ENCODE results near the gene DNM3. TPM values are rescaled to one million over a fixed set of nuclear protein-coding genes. Genes with fewer than 3 reads are reported as not detected.

Gene DNM3
- total and polyA plus RNA-seq, 2 donors (not counting 3 experiments of a cell fraction or from before 2014, with no cell fraction given), result 1.4 to 2.5 TPM

DNA sequence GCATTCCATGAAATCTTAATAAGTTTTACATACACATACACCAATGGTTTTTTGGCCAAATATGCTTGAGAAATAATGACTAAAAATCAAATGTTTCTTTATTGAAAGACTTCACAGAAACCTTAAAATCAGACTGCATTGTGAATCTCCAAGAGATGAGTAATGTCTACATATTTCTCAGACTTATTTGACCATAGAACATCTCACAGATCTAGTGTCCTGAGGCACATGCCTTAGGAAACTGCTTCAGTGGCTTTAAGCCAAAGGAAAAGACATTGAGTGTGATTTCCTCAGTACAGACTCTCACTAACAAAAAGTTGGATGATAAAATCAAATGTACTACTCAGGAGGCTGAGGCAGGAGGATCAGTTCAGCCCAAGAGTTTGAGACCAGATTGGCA is 573.0 kb downstream of the DNM3 start:
- Histone ChIP-seq H2AFZ (ENCODE audit: low read depth, low read length) (no peak overlapping the region), H3K4me1 (ENCODE audit: control insufficient read depth, extremely low read depth, insufficient read depth, low read length) (no peaks in the 10 kb centered on the region), H3K9me3 (replicated peaks; ENCODE audit: control insufficient read depth, insufficient read depth, low read length) (no peaks in the 10 kb centered on the region), H3K9ac (replicated peaks; ENCODE audit: extremely low read depth, insufficient read depth, low read length) (no peak overlapping the region), H4K20me1 (replicated peaks; ENCODE audit: control insufficient read depth, extremely low read depth, insufficient read depth, low read length) (no peaks in the 10 kb centered on the region), H3K27me3 (ENCODE audit: control insufficient read depth in 2 of 2, insufficient read depth in 2 of 2, low read length in 2 of 2) (no peaks in the 10 kb centered on the region), H3K27ac (ENCODE audit: insufficient read depth, low read depth, low read length) (no peak overlapping the region), H3K9me1 (replicated peaks; ENCODE audit: control insufficient read depth, extremely low read depth, insufficient read depth, low read length) (no peaks in the 10 kb centered on the region), H3K79me2 (ENCODE audit: control insufficient read depth, insufficient read depth, low read length) (no peaks in the 10 kb centered on the region), H3K4me3 (replicated peaks in 1 of 3; ENCODE audit: insufficient read depth in 1 of 3, low read depth in 1 of 3, low read length in 3 of 3) (no peak overlapping the region), H3K4me2 (ENCODE audit: insufficient read depth, low read length) (no peak overlapping the region), H3K36me3 (ENCODE audit: control insufficient read depth in 2 of 2, extremely low read depth in 1 of 2, insufficient read depth in 2 of 2, low read length in 2 of 2) (no peaks in the 10 kb centered on the region)
- FAIRE-seq (no peak), DNase-seq (ENCODE audit: low read depth, low spot score) (no peak)
- BruUV-seq (replicated peaks), result no TSS peak
- ChIA-PET CTCF (interaction anchor here (0.7 to 1.0 kb wide), 2 partner anchors 15 to 412 kb away, joined by 3 read pairs; no protein-coding TSS in a partner anchor), POLR2A (no interaction called here)
- TF ChIP-seq FOS (IDR thresholded peaks at IDR 0.05; ENCODE audit: borderline replicate concordance, insufficient read depth, low read length), result no peak
- TF ChIP-seq POLR2A (IDR thresholded peaks at IDR 0.05; ENCODE audit: low read depth, low read length), result no peak
- no peak for TF ChIP-seq CTCF (IDR thresholded peaks at IDR 0.05; ENCODE audit: extremely low read depth in 1 of 2, insufficient read depth in 1 of 2, low read depth in 1 of 2, low read length in 2 of 2)
- TF ChIP-seq POLR2AphosphoS5 (IDR thresholded peaks at IDR 0.05; ENCODE audit: insufficient read depth, low read depth, low read length), result no peak
- TF ChIP-seq, protein P1, sequence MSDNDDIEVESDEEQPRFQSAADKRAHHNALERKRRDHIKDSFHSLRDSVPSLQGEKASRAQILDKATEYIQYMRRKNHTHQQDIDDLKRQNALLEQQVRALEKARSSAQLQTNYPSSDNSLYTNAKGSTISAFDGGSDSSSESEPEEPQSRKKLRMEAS (IDR thresholded peaks at IDR 0.05; ENCODE audit: insufficient read depth, insufficient read length), result no peak
- no peak for TF ChIP-seq GATA2 (IDR thresholded peaks at IDR 0.05; ENCODE audit: insufficient read depth, insufficient read length, low read depth, low read length)
- no peak for TF ChIP-seq JUN (IDR thresholded peaks at IDR 0.05; ENCODE audit: borderline replicate concordance, insufficient read depth, insufficient read length, low read depth)
- TF ChIP-seq EZH2 (IDR thresholded peaks at IDR 0.05; ENCODE audit: borderline replicate concordance, low read depth, low read length, severe bottlenecking), result no peak
- no peak for TF ChIP-seq MYC (IDR thresholded peaks at IDR 0.05; ENCODE audit: low read depth, low read length)
- intact Hi-C loops (cut with micrococcal nuclease) (no loop called here), dilution Hi-C loops (cut with MboI; ENCODE audit: extremely low pct_ligation_motif_present, low sequenced_read_pairs) (loop anchor here (25.0 kb wide), 1 partner anchor 402 kb away; no protein-coding TSS in a partner anchor)
